HEK293 (cell line): ENCODE measurements around the gene GPATCH4.

Source experiments
- CTCF ChIA-PET: fragments of 350-600 bp; formaldehyde crosslinking; extraction: SDS; loops from one replicate; lab custom pipeline; 2021; ENCODE audit warnings: antibody characterized with exemption; lab: Yijun Ruan, JAX
- POLR2A ChIA-PET: fragments of 300-600 bp; formaldehyde crosslinking; extraction: SDS; loops from one replicate; lab custom pipeline; 2020; ENCODE audit warnings: antibody characterized with exemption, inconsistent platforms; lab: Yijun Ruan, JAX
- H3K27ac ChIP-seq: fragments of 200-500 bp; sonication (Bioruptor generic); 2 replicates; pipeline ENCODE4 v1.5.1; 2014; ENCODE audit warnings: low read depth, low read length, control low read depth, inconsistent platforms; ENCODE audit errors: extremely low read depth
- H3K36me3 ChIP-seq, 2 experiments: fragments of 200-500 bp in 1 of 2; sonication (Bioruptor generic) in 1 of 2; 1 replicate in 1 of 2; 2 replicates in 1 of 2; pipeline ENCODE4 v1.5.1; 2014 to 2017; ENCODE audit warnings: inconsistent platforms in 2 of 2, low read length in 2 of 2; ENCODE audit not compliant: control insufficient read depth in 2 of 2, insufficient read depth in 1 of 2
- H3K4me1 ChIP-seq: fragments of 200-500 bp; sonication (Bioruptor generic); 2 replicates; pipeline ENCODE4 v1.5.1; 2014; ENCODE audit warnings: mild to moderate bottlenecking, low read length, inconsistent platforms; ENCODE audit not compliant: control insufficient read depth, insufficient read depth
- H3K4me3 ChIP-seq: 2 replicates; pipeline ENCODE4 v1.5.1; 2011; ENCODE audit warnings: low read depth, mild to moderate bottlenecking, control low read depth, low read length, moderate library complexity
- H3K9me3 ChIP-seq: fragments of 200-500 bp; sonication (Bioruptor generic); 2 replicates; pipeline ENCODE4 v1.5.1; 2014; ENCODE audit warnings: low read depth, low read length, inconsistent platforms; ENCODE audit not compliant: control insufficient read depth, insufficient read depth
- KLF17 ChIP-seq: fragments of 450-650 bp; formaldehyde crosslinking; IDR thresholded peaks from 2 replicates; pipeline ENCODE4 v1.5.1; 2016; ENCODE audit warnings: missing biosample characterization, missing genetic modification characterization
- MZF1 ChIP-seq: fragments of 450-650 bp; formaldehyde crosslinking; IDR thresholded peaks from 2 replicates; pipeline ENCODE4 v1.5.1; 2017; ENCODE audit warnings: missing biosample characterization, missing genetic modification characterization, borderline replicate concordance
- ZNF112 ChIP-seq: fragments of 450-650 bp; formaldehyde crosslinking; IDR thresholded peaks from 2 replicates; pipeline ENCODE4 v1.5.0; 2017; ENCODE audit warnings: missing biosample characterization, missing genetic modification characterization
- ZNF16 ChIP-seq: fragments of 450-650 bp; formaldehyde crosslinking; IDR thresholded peaks from 2 replicates; pipeline ENCODE4 v1.5.1; 2016; ENCODE audit warnings: low read depth, missing biosample characterization, missing genetic modification characterization
- ZNF211 ChIP-seq: fragments of 450-650 bp; formaldehyde crosslinking; IDR thresholded peaks from 2 replicates; pipeline ENCODE4 v1.5.1; 2016; ENCODE audit warnings: low read depth, missing biosample characterization, missing genetic modification characterization
- ZNF248 ChIP-seq: fragments of 450-650 bp; formaldehyde crosslinking; IDR thresholded peaks from 2 replicates; pipeline ENCODE4 v1.5.1; 2017; ENCODE audit warnings: missing biosample characterization, missing genetic modification characterization
- ZNF341 ChIP-seq: fragments of 450-650 bp; formaldehyde crosslinking; IDR thresholded peaks from 2 replicates; pipeline ENCODE4; 2016; ENCODE audit warnings: low read depth, missing biosample characterization, missing genetic modification characterization
- ZNF362 ChIP-seq: fragments of 450-650 bp; formaldehyde crosslinking; IDR thresholded peaks from 2 replicates; pipeline ENCODE4 v1.5.1; 2016; ENCODE audit warnings: missing biosample characterization, missing genetic modification characterization
- ZNF501 ChIP-seq: fragments of 450-650 bp; formaldehyde crosslinking; IDR thresholded peaks from 2 replicates; pipeline ENCODE4 v1.5.1; 2016; ENCODE audit warnings: missing biosample characterization, missing genetic modification characterization
- ZNF510 ChIP-seq: fragments of 450-650 bp; formaldehyde crosslinking; IDR thresholded peaks from 2 replicates; pipeline ENCODE4 v1.5.1; 2018; ENCODE audit warnings: mild to moderate bottlenecking, missing genetic modification characterization, missing biosample characterization; ENCODE audit not compliant: insufficient replicate concordance
- ZNF513 ChIP-seq: fragments of 450-650 bp; IDR thresholded peaks from 2 replicates; pipeline ENCODE4 v1.5.1; 2018; ENCODE audit warnings: missing biosample characterization, missing genetic modification characterization
- ZNF518A ChIP-seq: fragments of 450-650 bp; formaldehyde crosslinking; conservative IDR thresholded peaks from 2 replicates; pipeline ENCODE4 v1.5.1; 2016; ENCODE audit warnings: low read depth, missing biosample characterization, missing genetic modification characterization
- ZNF529 ChIP-seq: fragments of 450-650 bp; formaldehyde crosslinking; IDR thresholded peaks from 2 replicates; pipeline ENCODE4 v1.5.1; 2017; ENCODE audit warnings: missing genetic modification characterization, missing biosample characterization; ENCODE audit not compliant: insufficient replicate concordance
- ZNF610 ChIP-seq: fragments of 450-650 bp; formaldehyde crosslinking; IDR thresholded peaks from 2 replicates; pipeline ENCODE4 v1.5.1; 2016; ENCODE audit warnings: missing biosample characterization, missing genetic modification characterization, borderline replicate concordance
- ZNF664 ChIP-seq: fragments of 450-650 bp; formaldehyde crosslinking; IDR thresholded peaks from 2 replicates; pipeline ENCODE4 v1.5.1; 2016; ENCODE audit warnings: missing biosample characterization, missing genetic modification characterization
- ZNF701 ChIP-seq: fragments of 450-650 bp; formaldehyde crosslinking; IDR thresholded peaks from 2 replicates; pipeline ENCODE4 v1.5.1; 2016; ENCODE audit warnings: missing biosample characterization, missing genetic modification characterization
- ZNF704 ChIP-seq: fragments of 450-650 bp; formaldehyde crosslinking; IDR thresholded peaks from 2 replicates; pipeline ENCODE4 v1.5.1; 2016; ENCODE audit warnings: missing biosample characterization, missing genetic modification characterization
- ZNF791 ChIP-seq: fragments of 450-650 bp; formaldehyde crosslinking; IDR thresholded peaks from 2 replicates; pipeline ENCODE4 v1.5.1; 2016; ENCODE audit warnings: missing biosample characterization, missing genetic modification characterization

Gene GPATCH4

GRCh38 chr1:156549390-156549789, 51.9 kb downstream of the GPATCH4 start (continued):
- no peak for TF ChIP-seq ZNF529 (tag by site-specific recombination)
- no peak for TF ChIP-seq ZNF513 (tag by site-specific recombination)
- no peak for TF ChIP-seq ZNF510 (tag by site-specific recombination)
- no peak for TF ChIP-seq ZNF248 (tag by site-specific recombination)
- TF ChIP-seq KLF17 (tag by site-specific recombination) = no peak

- TF ChIP-seq ZNF704 (no peak), ZNF701 (no peak)
- Histone ChIP-seq H3K4me3 (no peak overlapping the region), H3K36me3 (peaks cover 12 to 94% of the 10 kb centered on the region in 2 experiments), H3K27ac (no peak overlapping the region), H3K9me3 (no peaks in the 10 kb centered on the region), H3K4me1 (no peaks in the 10 kb centered on the region)
- ChIA-PET POLR2A (no interaction called here), CTCF (interaction anchor here (1.2 kb wide), 1 partner anchor 34 kb away, joined by 3 read pairs; no protein-coding TSS in a partner anchor)
Measured at GRCh38 chr1:156547982-156548381, 53.3 kb downstream of the GPATCH4 start.

- CTCF ChIA-PET = interaction anchor here (1.2 kb wide), 1 partner anchor 34 kb away, joined by 3 read pairs; no protein-coding TSS in a partner anchor
- POLR2A ChIA-PET = no interaction called here
- TF ChIP-seq ZNF664 (tag by site-specific recombination) = peak; percentile 43; the same call in 1 of the 2 replicates
- no peak for TF ChIP-seq ZNF518A (tag by site-specific recombination)
- Histone ChIP-seq H3K9me3 (no peaks in the 10 kb centered on the region), H3K36me3 (peaks cover 15 to 95% of the 10 kb centered on the region in 2 experiments), H3K4me3 (no peak overlapping the region), H3K27ac (no peak overlapping the region), H3K4me1 (no peaks in the 10 kb centered on the region)
Measured at GRCh38 chr1:156547434-156547833, 53.8 kb downstream of the GPATCH4 start.

- POLR2A ChIA-PET = no interaction called here
- H3K27ac ChIP-seq = no peak overlapping the region
- peaks cover 17 to 95% of the 10 kb centered on the region in 2 experiments for H3K36me3 ChIP-seq
- no peaks in the 10 kb centered on the region for H3K4me1 ChIP-seq
- CTCF ChIA-PET = no interaction called here
- H3K4me3 ChIP-seq = no peak overlapping the region
- H3K9me3 ChIP-seq = no peaks in the 10 kb centered on the region
- TF ChIP-seq ZNF362 (tag by site-specific recombination) = no peak
- no peak for TF ChIP-seq ZNF112
- TF ChIP-seq ZNF610 (tag by site-specific recombination) = no peak
- TF ChIP-seq MZF1 (tag by site-specific recombination) = no peak
- no peak for TF ChIP-seq ZNF211
- TF ChIP-seq ZNF501 (tag by site-specific recombination) = no peak
- no peak for TF ChIP-seq ZNF791 (tag by site-specific recombination)
- no peak for TF ChIP-seq ZNF16 (tag by site-specific recombination)
- TF ChIP-seq ZNF513 (tag by site-specific recombination) = no peak
- no peak for TF ChIP-seq ZNF341 (tag by site-specific recombination)
Measured at GRCh38 chr1:156546267-156546666, 55.0 kb downstream of the GPATCH4 start.
